ENCODE results near the gene UGT1A6.
"Not testable (repeated sequence)": the region's sequence is repeated elsewhere in the genome, so short reads cannot be mapped to it uniquely, and the experiment has no call there.

Gene UGT1A6

DNA sequence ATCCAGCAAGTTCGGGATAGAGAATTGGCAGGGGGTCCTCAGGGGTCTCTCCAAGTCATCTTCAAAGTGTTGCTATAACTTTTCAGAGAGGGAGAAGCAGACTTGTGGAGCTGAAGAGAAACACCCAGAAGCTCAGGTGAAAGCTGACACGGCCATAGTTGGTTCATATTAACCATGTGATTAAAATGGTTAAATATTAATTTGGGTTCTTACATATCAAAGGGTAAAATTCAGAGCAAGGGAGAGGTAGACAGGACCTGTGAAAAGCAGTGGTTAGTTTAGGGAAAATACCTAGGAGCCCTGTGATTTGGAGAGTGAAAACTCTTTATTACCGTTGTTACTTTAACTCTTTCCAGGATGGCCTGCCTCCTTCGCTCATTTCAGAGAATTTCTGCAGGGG lies at the start of gene UGT1A6:
Gene UGT1A6 (plus strand): TSS at position 243 of the 400 bp plus-strand sequence. CDS start 115 bp downstream, at position 358.
- no peak for DNase-seq (ENCODE audit: low read depth in 2 of 2)

- DNase-seq (ENCODE audit: low read depth in 2 of 2): no peak
Observed at GRCh38 chr2:233643128-233643527, 49.6 kb upstream of the UGT1A6 start.

- DNase-seq (ENCODE audit: low read depth in 2 of 2): not testable (repeated sequence)
Observed at GRCh38 chr2:233646033-233646432, 46.7 kb upstream of the UGT1A6 start.

DNA sequence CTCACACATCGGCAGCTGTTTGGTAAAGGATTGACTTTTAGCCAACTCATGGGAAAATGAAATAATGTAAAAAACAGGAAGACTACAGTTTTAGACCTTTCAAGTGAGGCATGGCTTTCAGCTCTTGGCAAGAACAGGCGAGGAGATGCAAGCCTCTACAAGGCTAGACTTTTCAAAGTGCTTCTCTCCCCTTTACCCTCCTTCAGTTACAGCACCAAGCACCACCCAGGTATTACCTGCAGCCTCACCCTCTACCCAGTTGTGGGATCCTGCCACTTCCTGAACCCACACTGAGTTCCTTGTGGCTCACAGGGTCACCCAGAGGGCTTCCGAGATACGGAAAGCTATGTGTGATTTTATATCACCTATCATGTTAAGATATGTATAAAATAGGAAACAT lies 41.7 kb upstream of the UGT1A6 start:
- no peak for DNase-seq (ENCODE audit: low read depth in 2 of 2)

GRCh38 chr2:233651430-233651829 lies 41.3 kb upstream of the UGT1A6 start:
- DNase-seq (ENCODE audit: low read depth in 2 of 2): no peak

DNA sequence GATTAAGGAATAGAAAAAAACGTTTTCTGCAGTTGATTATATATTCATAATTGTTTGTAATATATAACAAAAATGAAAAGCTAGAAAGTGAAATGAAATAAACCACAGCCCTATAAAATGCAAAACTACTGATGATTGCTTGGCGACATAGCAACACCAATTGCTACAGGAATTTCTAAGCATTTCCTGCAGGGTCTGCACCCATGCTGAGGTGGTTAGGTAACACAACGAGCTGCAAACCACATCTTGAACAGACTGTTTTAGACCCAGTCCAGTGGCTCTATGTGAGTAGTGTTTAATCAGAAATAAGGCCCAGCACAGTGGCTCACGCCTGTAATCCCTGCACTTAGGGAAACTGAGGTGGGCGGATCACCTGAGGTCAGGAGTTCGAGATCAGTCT lies 38.2 kb upstream of the UGT1A6 start:
- DNase-seq (ENCODE audit: low read depth in 2 of 2): no peak

DNA sequence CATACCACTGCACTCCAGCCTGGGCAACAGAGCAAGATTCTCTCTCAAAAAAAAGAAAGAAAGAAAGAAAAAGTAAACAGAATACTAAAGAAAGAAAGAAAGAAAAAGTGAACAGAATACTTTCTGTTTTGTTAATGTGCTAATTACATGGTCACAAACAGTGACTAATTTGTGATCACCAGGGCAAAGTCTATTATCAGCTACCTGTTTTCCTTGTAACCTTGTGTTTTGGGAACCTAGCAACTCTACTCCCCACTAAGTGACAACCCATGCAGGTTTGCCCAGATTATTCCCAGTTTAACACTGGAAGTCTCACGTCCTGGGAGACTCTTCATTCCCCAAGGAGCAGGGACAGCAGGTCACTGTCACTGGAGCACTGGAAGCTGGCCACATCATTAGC lies 37.6 kb upstream of the UGT1A6 start:
- no peak for DNase-seq (ENCODE audit: low read depth in 2 of 2)

DNA sequence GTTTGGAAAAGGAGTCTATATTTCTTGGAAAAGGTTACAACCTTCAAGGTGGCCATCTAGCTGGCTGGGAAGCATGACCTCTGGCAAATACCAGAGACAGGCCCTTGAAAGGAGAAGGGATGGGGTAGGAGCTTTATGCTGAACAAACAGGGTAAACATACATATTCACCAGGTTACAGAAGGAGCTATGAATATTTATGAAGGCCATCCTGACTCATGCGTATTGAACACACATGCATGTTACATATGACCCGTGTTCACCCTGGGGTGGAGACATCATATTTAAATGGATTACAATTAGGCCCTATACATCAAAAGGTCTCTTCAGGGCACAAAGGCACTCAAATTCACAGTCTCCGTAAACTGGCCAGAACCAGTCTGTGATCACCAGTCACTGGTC lies 36.7 kb upstream of the UGT1A6 start:
- not testable (repeated sequence) for DNase-seq (ENCODE audit: low read depth in 2 of 2)

DNA sequence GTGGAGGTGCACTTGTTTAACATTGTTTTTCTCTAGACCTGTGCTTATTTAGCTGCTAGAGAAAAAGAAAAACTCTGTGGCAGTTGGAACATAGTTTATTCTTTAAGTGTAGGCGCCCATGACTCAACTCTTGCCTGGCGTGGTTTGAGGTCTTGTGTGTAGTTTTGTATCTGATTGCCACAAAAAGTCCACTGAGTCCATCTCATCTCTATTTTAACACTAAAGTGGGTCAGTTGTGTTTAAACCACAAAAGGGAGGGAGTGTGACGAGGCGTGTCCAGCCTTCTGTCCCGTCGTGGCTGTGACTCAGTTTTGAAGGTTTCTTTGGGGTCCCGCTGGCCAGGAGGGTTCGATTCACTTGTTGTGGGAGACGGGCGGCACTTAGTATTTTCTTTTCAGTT lies 36.2 kb upstream of the UGT1A6 start:
- DNase-seq (ENCODE audit: low read depth in 2 of 2): no peak

DNA sequence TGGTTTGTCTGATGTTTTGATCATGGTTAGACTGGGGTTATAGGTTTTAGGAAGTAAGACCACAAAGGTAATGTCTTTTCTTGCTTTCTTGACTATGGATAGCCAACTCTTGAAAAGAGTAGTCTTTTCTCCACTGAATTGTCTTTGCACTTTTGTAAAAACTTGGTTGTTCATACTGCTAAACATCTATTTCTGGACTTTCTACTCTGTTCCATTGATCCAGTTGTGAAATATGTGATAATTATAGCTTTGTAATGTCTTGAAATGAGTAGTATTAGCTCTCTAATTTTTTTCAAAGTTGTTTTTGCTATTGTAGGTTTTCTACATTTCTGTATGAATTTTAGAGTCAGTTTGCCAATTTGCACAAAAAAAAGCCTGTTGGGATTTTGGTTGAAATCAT lies 34.1 kb upstream of the UGT1A6 start:
- no peak for DNase-seq (ENCODE audit: low read depth in 2 of 2)

DNA sequence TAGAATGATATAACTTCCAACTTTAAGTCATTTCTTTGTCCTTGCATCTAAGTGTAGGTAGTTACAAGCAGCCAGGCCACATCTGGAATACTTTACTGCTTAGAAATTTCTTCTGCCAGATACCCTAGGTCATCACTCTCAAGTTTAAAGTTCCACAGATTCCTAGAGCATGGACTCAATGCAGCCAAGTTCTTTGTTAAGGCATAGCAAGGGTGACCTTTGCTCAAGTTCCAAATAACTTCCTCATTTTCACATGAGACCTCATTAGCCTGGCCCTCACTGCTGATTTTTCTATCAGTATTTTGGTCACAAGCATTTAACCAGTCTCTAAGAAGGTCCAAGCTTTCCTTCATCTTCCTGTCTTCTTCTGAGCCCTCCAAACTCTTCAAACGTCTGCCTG lies 28.8 kb upstream of the UGT1A6 start:
- no peak for DNase-seq (ENCODE audit: low read depth in 2 of 2)

GRCh38 chr2:233668605-233669260 lies 24.0 kb upstream of the UGT1A6 start:
- no peak for DNase-seq (ENCODE audit: low read depth in 2 of 2)

- no peak for DNase-seq (ENCODE audit: low read depth in 2 of 2)
Observed at GRCh38 chr2:233671290-233672161, 21.2 kb upstream of the UGT1A6 start, which contains the start of gene UGT1A9. TSS of gene UGT1A9 (plus strand) at chr2:233671898. CDS start at chr2:233671935, 37 bp downstream.

DNA sequence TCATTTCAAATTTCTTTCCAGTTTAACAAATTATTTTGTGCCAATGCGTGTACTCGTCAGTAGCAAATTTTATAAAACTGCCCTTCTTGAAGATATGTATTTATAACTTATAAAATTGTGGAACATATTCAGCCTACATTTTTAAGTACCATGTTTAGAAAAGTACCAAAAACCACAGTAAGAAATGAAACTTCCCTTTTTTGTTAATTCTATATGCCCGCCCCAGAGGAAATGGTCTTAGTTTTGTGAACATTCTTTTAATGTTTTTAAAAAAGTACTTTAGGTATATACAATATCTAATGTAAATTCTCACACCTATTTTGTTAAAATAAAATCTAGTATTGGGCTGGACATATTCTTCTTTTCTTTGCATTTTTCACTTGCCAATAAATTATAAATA lies 19.8 kb upstream of the UGT1A6 start:
- no peak for DNase-seq (ENCODE audit: low read depth in 2 of 2)

DNA sequence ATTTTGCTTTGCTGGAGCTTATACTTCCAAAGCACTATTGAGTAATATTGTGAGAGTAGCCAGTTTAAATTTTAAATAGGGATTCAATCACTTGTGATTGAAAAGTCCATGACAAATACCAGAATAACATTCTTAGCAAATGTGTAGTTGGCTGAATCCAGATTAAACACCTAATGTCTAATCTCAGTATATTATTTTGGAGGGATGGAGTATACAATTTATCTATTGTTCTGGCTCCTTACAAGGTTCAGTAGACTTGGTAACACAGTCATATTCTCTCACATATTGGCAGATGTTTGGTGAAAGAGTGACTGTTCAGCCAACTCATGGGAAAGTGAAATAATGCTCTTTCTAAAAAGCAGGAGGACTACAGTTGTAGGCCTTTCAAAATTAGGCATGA lies 18.8 kb upstream of the UGT1A6 start:
- DNase-seq (ENCODE audit: low read depth in 2 of 2): no peak

- DNase-seq (ENCODE audit: low read depth in 2 of 2): no peak
Observed at GRCh38 chr2:233674314-233674713, 18.4 kb upstream of the UGT1A6 start.

DNA sequence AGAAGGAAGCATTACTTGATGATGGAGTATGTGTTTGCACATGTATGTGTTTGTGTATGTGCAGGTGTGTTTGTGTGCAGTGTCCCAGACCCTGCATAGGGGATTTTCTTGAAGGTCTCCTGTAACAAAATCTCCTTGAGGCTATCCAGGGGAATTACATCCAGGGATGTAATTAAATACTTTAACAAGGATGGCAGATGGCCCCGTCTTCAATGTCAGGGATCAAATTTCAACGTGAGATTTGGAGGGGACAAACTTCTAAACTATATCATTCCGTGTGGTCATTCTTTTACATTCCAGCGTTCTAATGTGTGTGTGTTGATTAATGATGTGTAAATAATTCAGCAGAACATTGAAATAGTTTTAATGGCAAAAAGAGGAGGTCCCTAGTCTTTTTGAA lies 17.7 kb upstream of the UGT1A6 start:
- no peak for DNase-seq (ENCODE audit: low read depth in 2 of 2)

DNA sequence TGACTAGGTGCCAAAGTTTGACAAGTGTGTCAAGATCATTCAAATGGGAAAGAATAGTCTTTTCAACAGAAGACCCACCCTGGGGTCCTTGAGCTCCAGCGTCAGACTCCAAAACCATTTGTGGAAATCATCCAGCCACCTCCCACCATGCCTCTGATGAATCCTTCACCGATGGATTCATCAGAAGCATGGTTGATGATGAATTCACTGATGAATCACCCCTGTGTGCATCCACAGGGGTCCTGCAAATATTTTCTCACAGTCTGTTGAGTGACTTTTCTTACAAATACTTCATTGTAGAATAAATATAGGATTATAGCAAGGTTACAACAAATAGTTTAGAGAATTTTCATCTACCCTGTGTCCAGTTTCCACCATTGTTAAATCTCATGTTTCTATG lies 16.6 kb upstream of the UGT1A6 start:
- no peak for DNase-seq (ENCODE audit: low read depth in 2 of 2)

DNA sequence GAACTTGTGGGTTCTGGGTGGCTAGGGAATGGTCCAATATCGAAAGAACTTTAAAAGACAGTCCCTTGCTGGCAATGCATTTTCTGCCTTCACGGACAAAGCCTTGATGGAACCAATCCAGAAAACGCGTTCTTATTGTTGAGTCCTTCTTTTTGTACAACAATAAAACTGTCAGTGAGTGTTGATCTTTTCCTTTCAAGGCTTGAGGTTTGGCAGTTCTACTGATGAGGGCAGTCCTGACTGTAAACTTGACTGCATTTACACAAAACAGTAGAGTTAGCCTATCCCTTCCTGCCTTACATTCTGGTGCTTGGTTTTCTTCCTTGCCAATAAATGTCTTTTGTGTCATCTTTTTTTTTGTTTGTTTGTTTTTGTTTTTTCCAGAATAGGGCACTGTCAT lies 13.5 kb upstream of the UGT1A6 start:
- DNase-seq (ENCODE audit: low read depth in 2 of 2): no peak

DNA sequence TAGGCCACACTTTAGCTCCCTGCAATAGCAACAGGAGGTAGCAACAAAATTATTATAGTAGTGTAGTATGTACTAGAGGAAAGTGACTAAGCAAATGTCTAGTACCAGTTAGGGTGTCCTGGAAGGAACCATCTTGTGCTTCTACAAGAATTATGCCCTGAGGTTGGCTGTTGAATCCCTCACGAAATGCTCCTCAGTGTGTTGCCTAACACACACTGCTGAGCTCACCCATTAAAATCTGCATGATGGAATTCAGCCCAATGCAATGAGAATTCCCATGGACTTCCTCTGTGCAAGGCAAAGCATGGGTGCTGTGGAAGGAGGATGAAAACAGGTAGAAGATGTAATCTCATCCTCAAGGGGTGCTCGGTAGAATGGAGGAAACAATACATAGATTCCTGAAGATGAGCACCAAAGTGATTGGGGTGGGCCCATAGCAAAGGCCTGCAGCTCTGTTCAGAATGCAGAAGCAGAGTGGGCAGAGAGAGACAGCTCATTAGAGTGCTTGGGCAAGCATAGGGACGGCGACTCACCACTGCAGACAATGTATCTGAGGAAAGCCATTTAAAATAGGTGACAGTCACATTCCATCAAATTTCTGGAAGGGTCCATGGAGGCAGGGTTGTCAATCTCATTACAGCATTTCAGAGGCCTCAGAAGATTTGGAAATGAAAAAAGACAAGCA lies 12.2 kb upstream of the UGT1A6 start:
- DNase-seq (ENCODE audit: low read depth in 2 of 2): no peak

DNA sequence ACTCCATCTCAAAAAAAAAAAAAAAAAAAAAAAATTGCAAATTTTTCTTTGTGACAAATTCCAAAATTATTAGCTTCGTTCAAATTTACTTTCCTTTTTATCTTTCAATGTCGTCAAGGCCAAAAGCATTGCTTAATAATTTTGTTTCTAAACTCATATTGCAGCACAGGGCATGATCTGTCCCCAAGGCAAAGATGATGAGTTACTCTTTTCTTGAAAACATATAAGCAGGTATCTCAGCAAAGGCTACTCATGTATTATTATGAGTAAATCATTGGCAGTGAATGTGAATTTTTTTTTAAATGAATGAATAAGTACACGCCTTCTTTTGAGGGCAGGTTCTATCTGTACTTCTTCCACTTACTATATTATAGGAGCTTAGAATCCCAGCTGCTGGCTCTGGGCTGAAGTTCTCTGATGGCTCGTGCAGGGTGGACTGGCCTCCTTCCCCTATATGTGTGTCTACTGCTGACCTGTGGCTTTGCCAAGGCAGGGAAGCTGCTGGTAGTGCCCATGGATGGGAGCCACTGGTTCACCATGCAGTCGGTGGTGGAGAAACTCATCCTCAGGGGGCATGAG lies 11.1 kb upstream of the UGT1A6 start, which contains the start of gene UGT1A7:
Gene UGT1A7 (plus strand): TSS at position 381 of the 579 bp plus-strand sequence. CDS start 37 bp downstream, at position 418.
- no peak for DNase-seq (ENCODE audit: low read depth in 2 of 2)

GRCh38 chr2:233684640-233685039 lies 8.1 kb upstream of the UGT1A6 start:
- DNase-seq (ENCODE audit: low read depth in 2 of 2): no peak
